GM23248 (cell line): ENCODE results near the gene CACNA1I. TPM values are rescaled to one million over a fixed set of nuclear protein-coding genes. Genes with fewer than 3 reads are reported as not detected.

ENCODE experiments used
- DNase-seq: peaks from one replicate; pipeline ENCODE4 v3.0.0-alpha.2; 2015
- H2AFZ ChIP-seq: fragments of 200-600 bp; sonication (generic); 2 replicates; pipeline ENCODE4 v1.6.1; 2016; ENCODE audit warnings: antibody characterized with exemption
- H3F3A ChIP-seq: fragments of 200-600 bp; sonication (generic); 2 replicates; pipeline ENCODE4 v1.6.1; 2016; ENCODE audit warnings: mild to moderate bottlenecking, antibody characterized with exemption, mixed run types; ENCODE audit not compliant: insufficient read depth
- H3K27ac ChIP-seq: fragments of 200-600 bp; sonication (generic); 2 replicates; pipeline ENCODE4 v1.5.1; 2016; ENCODE audit warnings: mild to moderate bottlenecking
- H3K27me3 ChIP-seq: fragments of 200-600 bp; sonication (generic); replicated peaks from 2 replicates; pipeline ENCODE4 v1.6.1; 2016; ENCODE audit warnings: mild to moderate bottlenecking; ENCODE audit not compliant: insufficient read depth
- H3K36me3 ChIP-seq: fragments of 200-600 bp; sonication (generic); 2 replicates; pipeline ENCODE4 v1.6.1; 2016; ENCODE audit warnings: low read depth, mild to moderate bottlenecking
- H3K4me1 ChIP-seq: fragments of 200-600 bp; sonication (generic); 2 replicates; pipeline ENCODE4 v1.6.1; 2016; ENCODE audit warnings: mild to moderate bottlenecking; ENCODE audit not compliant: insufficient read depth
- H3K4me2 ChIP-seq: fragments of 200-600 bp; sonication (generic); one replicate; pipeline ENCODE4 v1.6.1; 2016; ENCODE audit warnings: mild to moderate bottlenecking; ENCODE audit not compliant: unreplicated experiment
- H3K4me3 ChIP-seq: fragments of 200-600 bp; sonication (generic); 2 replicates; pipeline ENCODE4 v1.5.1; 2016; ENCODE audit warnings: mild to moderate bottlenecking
- H3K79me2 ChIP-seq: fragments of 200-600 bp; sonication (generic); 2 replicates; pipeline ENCODE4 v1.6.1; 2016; ENCODE audit warnings: mild to moderate bottlenecking; ENCODE audit not compliant: insufficient read depth
- H3K9ac ChIP-seq: fragments of 200-600 bp; sonication (generic); 2 replicates; pipeline ENCODE4 v1.6.1; 2016; ENCODE audit warnings: mild to moderate bottlenecking
- H3K9me2 ChIP-seq: fragments of 200-600 bp; sonication (generic); 2 replicates; pipeline ENCODE4 v1.6.1; 2016; ENCODE audit warnings: mixed run types, mild to moderate bottlenecking, moderate library complexity; ENCODE audit not compliant: insufficient read depth
- H3K9me3 ChIP-seq: fragments of 200-600 bp; sonication (generic); one replicate; pipeline ENCODE4 v1.6.1; 2017; ENCODE audit warnings: low read depth
- H4K20me1 ChIP-seq: fragments of 200-600 bp; sonication (generic); 2 replicates; pipeline ENCODE4 v1.6.0; 2016; ENCODE audit not compliant: insufficient read depth
- EZH2 ChIP-seq: fragments of 200-600 bp; sonication (generic); IDR thresholded peaks from 2 replicates; pipeline ENCODE4 v1.6.1; 2018; ENCODE audit warnings: antibody characterized with exemption, mild to moderate bottlenecking; ENCODE audit not compliant: insufficient read depth, poor library complexity, severe bottlenecking
- EZH2phosphoT487 ChIP-seq: fragments of 200-600 bp; sonication (generic); IDR thresholded peaks from 2 replicates; pipeline ENCODE4 v1.6.1; 2018; ENCODE audit warnings: antibody characterized with exemption, moderate library complexity, mild to moderate bottlenecking, low read depth; ENCODE audit not compliant: insufficient read depth
- WGBS, 2 experiments: methylation state at CpG; one replicate each; pipeline ENCODE4 v1.1.6; 2015 to 2017; ENCODE audit warnings: low lambda C conversion rate in 2 of 2, low coverage in 1 of 2; ENCODE audit errors: missing lambda C conversion rate in 2 of 2; 5-methylcytosine and 5-hydroxymethylcytosine counted together
- in situ Hi-C: fragments of 300-500 bp; cut with MboI; formaldehyde crosslinking; loops from 2 replicates; pipeline ENCODE4 v1.15.0; 2020
- polyA plus RNA-seq: library from polyadenylated mRNA; unstranded; fragments of >200 nt; fragmentation: Nextera tagmentation; extraction: Ambion mirVana; gene quantifications from 2 replicates; pipeline ENCODE4 v1.2.1, GENCODE V29; 2016
- total RNA-seq: library from RNA; depleted of rRNA; stranded (reverse); fragments of >200 nt; shearing (Covaris generic); gene quantifications from 2 replicates; pipeline ENCODE4 v1.2.3, GENCODE V29; 2014

Gene CACNA1I
- total and polyA plus RNA-seq, 2 experiments from 2014 or later = not detected

- TF ChIP-seq EZH2 (no peak), EZH2phosphoT487 (no peak)
- H3K36me3 ChIP-seq = no peaks in the 10 kb centered on the region
- H4K20me1 ChIP-seq = no peaks in the 10 kb centered on the region
- peaks cover 31% of the 10 kb centered on the region for H3K27me3 ChIP-seq
- H3K9me3 ChIP-seq = no peaks in the 10 kb centered on the region
- WGBS, 2 experiments = 78 to 80% methylated on average over 8 of the region's 8 CpGs
- H3K4me1 ChIP-seq = no peaks in the 10 kb centered on the region
- H3K27ac ChIP-seq = no peak overlapping the region
- H2AFZ ChIP-seq = no peak overlapping the region
- no peak overlapping the region for H3K4me3 ChIP-seq
- no peak overlapping the region for H3K4me2 ChIP-seq
- H3K9ac ChIP-seq = no peak overlapping the region
- no peak for DNase-seq
- H3F3A ChIP-seq = no peaks in the 10 kb centered on the region
- H3K79me2 ChIP-seq = no peaks in the 10 kb centered on the region
- no peaks in the 10 kb centered on the region for H3K9me2 ChIP-seq
- in situ Hi-C loops = no loop called here
These were observed 148.4 kb downstream of the CACNA1I start for GRCh38 chr22:39718921-39719475.

- no peak overlapping the region for H3K4me2 ChIP-seq
- H3F3A ChIP-seq = no peaks in the 10 kb centered on the region
- H3K36me3 ChIP-seq = no peaks in the 10 kb centered on the region
- no peak for DNase-seq
- H3K4me1 ChIP-seq = no peaks in the 10 kb centered on the region
- in situ Hi-C loops = no loop called here
- no peaks in the 10 kb centered on the region for H4K20me1 ChIP-seq
- no peak overlapping the region for H3K4me3 ChIP-seq
- H3K9me3 ChIP-seq = no peaks in the 10 kb centered on the region
- 57 to 60% methylated on average over 15 of the region's 15 CpGs for WGBS, 2 experiments
- H3K27me3 ChIP-seq = peaks cover 31% of the 10 kb centered on the region
- H2AFZ ChIP-seq = no peak overlapping the region
- no peaks in the 10 kb centered on the region for H3K79me2 ChIP-seq
- H3K27ac ChIP-seq = no peak overlapping the region
- no peak overlapping the region for H3K9ac ChIP-seq
- TF ChIP-seq EZH2phosphoT487 (no peak), EZH2 (no peak)
- no peaks in the 10 kb centered on the region for H3K9me2 ChIP-seq
These were observed 149.3 kb downstream of the CACNA1I start for GRCh38 chr22:39719559-39720450.

- Histone ChIP-seq H3K9me3 (no peaks in the 10 kb centered on the region), H3F3A (no peaks in the 10 kb centered on the region), H3K27ac (no peak overlapping the region), H3K4me2 (no peak overlapping the region), H4K20me1 (no peaks in the 10 kb centered on the region), H3K9me2 (no peaks in the 10 kb centered on the region), H3K4me1 (no peaks in the 10 kb centered on the region), H2AFZ (no peak overlapping the region), H3K79me2 (no peaks in the 10 kb centered on the region), H3K9ac (no peak overlapping the region), H3K36me3 (no peaks in the 10 kb centered on the region), H3K4me3 (no peak overlapping the region), H3K27me3 (peaks cover 32% of the 10 kb centered on the region)
- TF ChIP-seq EZH2 (no peak), EZH2phosphoT487 (no peak)
- WGBS, 2 experiments = 35 to 37% methylated on average over 9 of the region's 9 CpGs
- no peak for DNase-seq
- in situ Hi-C loops = no loop called here
These were observed 150.9 kb downstream of the CACNA1I start for GRCh38 chr22:39721206-39722031.

GRCh38 chr22:39722032-39722325 is 151.4 kb downstream of the CACNA1I start:
- Histone ChIP-seq H3K27ac (no peak overlapping the region), H2AFZ (no peak overlapping the region), H3K4me3 (no peak overlapping the region), H3K9ac (no peak overlapping the region), H3K27me3 (peaks cover 28% of the 10 kb centered on the region; the same call in 1 of the 2 replicates), H3F3A (no peaks in the 10 kb centered on the region), H3K79me2 (no peaks in the 10 kb centered on the region), H3K9me2 (no peaks in the 10 kb centered on the region), H4K20me1 (no peaks in the 10 kb centered on the region), H3K4me2 (no peak overlapping the region), H3K36me3 (no peaks in the 10 kb centered on the region), H3K9me3 (no peaks in the 10 kb centered on the region), H3K4me1 (no peaks in the 10 kb centered on the region)
- 33 to 45% methylated on average over 6 of the region's 6 CpGs for WGBS, 2 experiments
- no peak for TF ChIP-seq EZH2phosphoT487
- TF ChIP-seq EZH2 = no peak
- DNase-seq = no peak
- in situ Hi-C loops = no loop called here
